LoVo (cell line): ENCODE measurements around the gene PIGQ.

Experiments
- DNase-seq: peaks from one replicate; pipeline ENCODE4 v3.0.0-alpha.2; 2016; ENCODE audit warnings: low spot score

PIGQ gene

DNA sequence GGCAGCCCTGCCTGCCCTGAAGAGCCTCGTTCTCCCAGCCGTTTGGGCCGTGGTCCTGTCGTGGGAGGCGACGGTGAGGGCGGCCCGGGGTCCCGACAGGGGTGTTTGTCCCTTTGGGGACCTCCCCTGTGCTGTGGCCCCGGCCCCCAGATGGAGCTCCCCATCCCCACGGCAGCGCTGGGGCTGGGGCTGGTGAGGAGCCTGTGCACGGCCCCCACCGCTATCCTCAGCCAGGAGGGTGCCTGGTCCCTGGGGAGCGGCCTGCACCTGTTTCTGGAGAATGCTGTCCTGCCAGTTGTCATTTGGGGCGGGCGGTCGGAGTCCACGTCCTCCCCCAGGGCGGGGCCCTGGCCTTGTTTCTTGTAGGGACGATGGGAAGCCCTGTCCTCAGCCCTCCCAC lies 35.6 kb upstream of the PIGQ start:
- DNase-seq, result peak; percentile 34

DNA sequence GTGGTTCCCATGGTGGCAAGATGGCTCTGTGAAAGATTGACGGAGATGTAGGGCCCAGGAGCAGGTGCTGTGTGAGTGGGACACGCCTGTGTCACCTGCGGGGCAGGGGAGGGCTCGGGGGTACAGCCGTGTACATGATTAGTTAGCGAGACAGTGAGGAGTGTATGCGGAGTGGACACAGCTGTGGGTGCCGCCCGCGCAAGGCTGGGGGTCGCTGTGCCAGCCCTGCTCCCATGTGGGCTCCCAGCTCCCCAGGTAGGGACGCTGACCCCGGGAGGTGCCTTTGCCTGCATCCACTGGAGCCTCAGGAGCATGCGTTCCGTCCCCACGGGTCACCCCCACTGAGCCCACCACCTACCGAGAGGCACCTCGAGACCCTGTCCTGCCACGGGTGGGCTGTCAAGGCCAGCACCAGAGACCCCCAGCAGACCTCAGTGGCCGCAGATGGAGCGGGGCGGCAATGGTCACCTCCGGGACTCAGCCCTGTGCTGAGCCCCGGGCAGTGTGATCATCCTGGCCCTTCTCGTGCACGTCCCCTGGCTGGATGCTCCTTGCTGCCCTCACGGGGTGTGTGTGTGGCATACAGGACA lies 34.8 kb upstream of the PIGQ start:
- no peak for DNase-seq

DNA sequence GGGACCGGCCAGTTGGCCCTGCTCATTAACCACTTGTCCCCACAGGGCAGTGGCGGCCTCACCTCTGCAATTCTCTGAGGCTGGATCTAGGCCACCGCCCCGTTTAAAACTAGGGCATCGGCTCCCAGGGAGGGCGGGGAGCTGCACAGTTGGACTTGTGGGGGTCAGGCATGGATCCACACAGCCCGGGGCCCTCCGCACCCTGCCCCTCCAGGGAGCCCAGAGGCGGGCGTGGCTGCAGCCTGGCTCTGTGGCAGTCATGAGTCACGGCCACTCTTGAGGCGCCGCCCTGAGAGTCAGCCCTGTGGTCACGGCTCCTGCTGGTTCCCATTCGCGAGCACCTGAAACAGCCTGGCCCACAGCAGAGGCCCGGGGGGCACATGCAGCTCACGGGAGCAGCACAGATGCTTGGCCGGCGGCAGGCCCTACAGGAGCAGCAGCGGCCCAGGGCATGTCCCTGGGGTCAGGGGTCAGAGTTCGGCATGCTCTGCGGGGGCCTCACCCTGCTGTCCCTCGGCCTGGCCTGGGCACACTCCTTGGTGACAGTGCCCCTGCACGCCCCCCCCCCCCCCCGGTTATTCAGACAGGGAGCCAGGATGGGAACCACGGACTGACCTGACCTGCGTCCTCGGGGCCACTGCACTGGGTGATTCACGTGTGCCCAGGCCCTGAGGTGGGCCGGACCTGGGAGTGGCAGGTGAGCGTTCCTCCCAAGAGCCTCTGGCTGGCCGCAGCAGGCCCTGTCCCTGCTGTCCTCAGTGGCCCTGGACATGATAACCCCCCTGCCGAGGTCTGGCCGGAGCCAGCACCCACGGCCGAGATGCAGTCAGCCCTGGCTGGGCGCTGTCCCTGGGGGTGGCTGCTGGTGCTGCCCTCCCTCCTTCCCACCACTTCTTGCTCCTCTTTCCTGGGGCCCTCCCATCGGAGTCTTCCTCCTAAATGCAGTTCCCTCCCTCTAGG lies 34.0 kb upstream of the PIGQ start:
- peak; percentile 94 for DNase-seq

DNA sequence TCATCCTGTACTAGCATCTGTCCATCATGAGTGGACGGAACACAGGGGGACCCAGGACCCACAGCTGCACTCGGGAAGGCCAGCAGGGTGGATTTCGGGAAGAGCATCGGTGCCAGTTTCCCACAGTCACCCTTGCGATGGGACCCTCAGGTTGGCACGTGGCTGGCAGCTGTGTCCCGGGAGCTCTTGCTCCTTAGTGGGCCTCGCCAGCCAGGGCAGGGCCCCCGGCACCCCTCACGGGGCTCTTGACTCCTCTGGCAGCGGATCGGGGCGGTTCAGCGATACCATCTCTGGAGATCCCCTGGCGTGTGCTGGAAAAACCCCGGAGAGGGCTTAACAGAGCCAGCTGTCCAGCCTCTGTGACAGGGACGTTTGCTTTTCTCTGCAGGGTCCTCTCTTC lies 33.0 kb upstream of the PIGQ start:
- DNase-seq, result no peak

DNA sequence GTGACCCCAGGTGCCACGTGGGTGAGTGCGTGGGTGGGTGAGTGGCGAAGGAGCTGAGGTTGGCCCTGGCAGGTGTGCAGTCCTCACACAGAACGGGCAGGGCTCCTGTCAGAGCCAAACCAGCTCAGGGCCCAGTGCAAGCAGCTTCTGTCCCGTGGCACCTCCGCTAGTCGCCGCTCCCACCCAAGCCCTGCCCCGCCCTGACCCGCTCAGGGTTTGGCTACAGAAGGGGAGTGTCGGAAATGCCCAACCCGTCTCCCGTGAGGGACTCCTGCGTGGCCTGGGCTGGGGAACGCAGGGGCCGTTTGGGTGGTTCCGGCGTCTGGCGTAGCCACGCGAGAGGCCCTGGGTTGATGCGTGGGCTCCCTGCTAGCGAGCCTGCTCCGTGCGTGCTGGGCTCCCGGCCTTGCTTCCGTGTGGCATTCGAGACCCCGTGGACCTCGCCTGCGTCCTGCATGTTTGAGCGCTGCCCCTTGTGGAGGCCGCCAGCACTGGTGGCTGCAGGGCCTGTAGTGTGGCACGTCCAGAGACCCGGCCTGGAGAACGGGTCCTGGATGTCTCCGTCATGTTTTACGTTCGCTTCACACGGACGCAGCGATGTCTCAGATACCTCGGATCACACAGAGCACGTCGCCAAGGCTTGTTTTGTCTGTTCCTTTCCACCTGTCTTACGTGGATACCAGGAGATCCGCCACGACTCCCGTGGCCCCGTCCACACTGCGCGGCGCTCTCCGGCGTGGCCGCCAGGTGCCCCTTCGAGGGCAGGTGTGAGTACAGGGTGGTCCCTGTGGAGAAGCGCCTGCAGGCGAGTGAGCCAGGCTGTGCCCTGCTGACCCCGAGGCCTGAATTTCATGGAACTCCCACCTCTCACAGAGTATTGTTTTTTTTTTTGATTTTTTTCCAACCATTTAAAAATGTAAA lies 32.1 kb upstream of the PIGQ start:
- no peak for DNase-seq

DNA sequence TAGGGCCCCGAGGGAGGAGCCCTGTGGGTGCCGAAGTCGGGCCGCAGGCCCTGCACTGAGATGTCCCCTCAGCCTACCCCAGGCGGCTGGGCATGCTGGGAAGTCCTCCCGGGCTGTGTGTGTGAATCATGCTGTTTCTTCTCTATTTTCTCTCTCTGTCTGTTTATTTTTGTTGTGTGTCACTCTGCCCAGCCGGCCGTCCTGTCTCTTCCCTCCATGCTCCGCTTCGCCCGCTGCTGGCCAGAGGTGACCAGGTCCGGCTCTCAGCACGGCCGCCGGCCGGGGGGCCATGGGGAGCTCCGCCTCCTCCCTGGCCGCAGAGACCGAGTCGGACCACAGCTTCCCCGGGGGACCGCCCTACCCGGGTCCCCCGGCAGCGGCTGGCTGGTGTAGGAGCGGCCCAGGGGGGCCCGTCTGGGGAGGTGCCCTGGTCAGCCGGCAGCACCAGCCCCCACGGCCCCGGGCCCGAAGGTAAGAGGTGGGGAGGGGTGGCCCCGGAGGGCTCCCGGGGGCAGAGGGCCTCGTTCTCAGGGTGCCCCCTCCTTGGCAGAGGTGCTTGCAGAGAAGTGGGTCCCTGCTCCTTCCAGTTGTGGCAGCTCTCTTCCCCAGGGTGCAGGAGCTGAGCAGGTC lies 29.8 kb upstream of the PIGQ start:
- DNase-seq, result no peak

DNA sequence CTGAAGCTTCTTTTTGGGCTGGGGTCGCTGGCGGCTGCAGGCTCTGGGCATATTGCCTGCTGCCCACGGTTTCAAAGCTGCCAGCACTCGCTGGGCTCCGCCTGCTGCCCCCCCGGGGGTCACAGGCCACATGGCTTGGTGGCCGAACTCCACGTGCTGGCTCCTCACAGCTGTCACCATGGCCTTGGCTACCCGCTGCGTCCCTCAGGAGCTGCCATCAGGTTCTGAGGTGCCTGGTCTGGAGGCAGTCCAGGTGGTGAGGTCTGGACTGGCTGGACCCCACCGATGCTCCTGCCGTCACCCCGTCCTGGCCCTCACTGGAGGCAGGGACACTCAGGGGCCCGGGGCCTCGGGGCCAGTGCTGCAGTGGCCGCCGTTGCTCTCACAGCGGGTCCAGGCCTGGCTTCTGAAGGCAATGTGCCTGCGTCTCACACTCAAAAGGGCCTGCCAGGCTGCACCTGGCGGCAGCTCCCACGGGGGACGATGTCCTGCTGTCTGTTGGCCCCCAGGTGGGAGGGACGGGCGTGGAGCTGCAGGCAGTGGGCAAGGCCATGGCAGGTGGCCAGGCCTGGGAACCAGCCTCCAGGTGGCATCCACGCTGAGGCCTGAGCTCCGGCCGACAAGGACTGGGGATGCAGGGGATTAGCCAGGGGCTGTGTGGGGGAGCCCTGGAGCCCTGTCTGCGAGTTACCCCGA lies 29.0 kb upstream of the PIGQ start:
- no peak for DNase-seq

DNA sequence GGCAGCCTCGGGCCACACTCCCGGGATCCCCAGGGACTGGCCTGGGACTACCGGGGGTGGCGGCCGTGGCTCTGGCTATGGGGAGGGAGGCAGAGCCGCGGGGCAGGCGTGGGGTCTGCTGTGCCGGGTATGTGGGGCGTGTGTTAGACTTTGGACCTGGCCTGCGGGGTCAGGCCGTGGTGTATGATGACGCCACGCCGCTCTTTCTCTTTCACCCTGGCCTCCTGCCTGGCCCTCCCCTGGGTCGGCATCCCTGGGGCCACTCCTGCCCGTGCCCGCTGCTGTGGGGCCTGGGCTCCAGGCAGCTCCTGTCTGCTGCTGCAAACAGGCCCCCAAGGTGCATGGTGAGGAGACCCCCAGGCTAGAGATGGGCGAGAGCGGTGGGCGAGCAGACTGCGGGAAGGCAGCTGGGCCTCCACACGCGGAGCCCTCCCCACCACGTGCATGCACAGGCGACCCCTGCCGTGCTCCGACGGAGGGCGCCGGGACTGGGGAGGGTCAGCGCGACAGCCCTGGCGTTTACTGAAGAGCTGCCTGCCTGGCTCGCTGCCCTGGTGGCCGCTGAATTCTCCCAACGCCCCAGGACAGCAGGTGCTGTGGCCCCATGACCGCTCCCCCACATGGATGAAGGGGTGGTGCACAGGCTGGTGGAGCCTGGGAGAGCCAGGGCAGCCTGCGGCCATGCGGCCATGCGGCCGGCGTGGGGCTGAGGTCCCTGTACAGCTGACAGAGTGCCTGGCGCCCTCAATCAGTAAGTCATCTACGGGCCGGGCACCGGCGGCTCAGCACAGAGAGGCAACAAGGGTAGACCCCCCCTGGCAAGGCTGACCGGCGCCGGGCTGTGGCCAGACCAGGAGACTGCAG lies 26.2 kb upstream of the PIGQ start:
- DNase-seq, result no peak

DNA sequence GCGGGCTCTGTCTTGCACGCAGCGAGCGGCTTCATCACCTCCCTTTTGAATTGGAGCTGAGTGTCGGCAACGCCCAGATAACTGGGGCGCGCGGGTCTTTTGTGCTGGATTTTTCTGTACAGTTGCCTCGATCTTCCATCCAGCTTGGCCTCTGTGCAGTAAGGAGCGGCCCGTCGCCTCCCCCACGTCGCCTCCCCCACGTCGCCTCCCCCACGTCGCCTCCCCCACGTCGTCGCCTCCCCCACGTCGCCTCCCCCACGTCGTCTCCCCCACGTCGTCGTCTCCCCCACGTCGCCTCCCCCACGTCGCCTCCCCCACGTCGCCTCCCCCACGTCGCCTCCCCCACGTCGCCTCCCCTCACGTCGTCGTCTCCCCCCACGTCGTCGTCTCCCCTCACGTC lies 25.3 kb upstream of the PIGQ start:
- no peak for DNase-seq

DNA sequence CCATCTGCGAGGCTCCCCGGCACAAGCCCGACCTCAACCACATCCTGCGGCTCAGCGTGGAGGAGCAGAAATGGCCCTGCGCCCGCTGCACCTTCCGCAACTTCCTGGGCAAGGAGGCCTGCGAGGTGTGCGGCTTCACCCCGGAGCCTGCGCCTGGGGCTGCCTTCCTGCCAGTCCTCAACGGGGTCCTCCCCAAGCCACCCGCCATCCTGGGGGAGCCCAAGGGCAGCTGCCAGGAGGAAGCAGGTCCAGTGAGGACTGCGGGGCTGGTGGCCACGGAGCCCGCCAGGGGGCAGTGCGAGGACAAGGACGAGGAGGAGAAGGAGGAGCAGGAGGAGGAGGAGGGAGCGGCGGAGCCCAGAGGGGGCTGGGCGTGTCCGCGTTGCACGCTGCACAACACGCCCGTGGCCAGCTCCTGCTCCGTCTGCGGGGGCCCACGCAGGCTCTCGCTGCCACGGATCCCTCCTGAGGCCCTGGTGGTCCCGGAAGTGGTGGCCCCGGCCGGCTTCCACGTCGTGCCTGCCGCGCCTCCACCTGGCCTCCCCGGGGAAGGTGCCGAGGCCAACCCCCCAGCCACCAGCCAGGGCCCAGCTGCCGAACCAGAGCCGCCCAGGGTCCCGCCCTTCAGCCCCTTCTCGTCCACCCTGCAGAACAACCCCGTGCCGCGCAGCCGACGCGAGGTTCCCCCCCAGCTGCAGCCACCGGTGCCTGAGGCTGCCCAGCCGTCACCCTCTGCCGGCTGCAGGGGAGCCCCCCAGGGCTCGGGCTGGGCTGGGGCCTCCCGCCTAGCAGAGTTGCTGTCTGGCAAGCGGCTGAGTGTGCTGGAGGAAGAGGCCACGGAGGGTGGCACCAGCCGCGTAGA lies 22.6 kb upstream of the PIGQ start:
- DNase-seq, result no peak

DNA sequence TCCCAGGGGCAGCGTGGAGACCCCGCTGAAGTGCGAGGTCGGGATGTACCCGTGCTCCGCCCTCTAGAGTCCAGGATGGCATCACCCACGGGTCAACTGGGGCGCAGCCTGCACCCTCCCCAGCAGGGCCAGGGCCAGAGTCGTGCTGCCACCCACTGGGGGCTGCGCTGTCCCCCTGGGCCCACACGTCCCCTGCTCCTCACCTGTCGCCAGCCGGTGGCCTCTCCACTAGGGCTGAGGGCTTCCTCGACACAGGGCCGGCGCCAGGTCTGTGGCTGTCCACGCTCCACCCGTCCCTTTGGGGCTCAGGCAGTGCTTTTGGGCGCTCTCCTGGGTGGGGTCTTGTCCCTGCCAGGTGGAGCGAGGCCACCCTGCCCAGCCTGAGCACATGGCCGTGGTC lies 21.2 kb upstream of the PIGQ start:
- DNase-seq, result no peak

DNA sequence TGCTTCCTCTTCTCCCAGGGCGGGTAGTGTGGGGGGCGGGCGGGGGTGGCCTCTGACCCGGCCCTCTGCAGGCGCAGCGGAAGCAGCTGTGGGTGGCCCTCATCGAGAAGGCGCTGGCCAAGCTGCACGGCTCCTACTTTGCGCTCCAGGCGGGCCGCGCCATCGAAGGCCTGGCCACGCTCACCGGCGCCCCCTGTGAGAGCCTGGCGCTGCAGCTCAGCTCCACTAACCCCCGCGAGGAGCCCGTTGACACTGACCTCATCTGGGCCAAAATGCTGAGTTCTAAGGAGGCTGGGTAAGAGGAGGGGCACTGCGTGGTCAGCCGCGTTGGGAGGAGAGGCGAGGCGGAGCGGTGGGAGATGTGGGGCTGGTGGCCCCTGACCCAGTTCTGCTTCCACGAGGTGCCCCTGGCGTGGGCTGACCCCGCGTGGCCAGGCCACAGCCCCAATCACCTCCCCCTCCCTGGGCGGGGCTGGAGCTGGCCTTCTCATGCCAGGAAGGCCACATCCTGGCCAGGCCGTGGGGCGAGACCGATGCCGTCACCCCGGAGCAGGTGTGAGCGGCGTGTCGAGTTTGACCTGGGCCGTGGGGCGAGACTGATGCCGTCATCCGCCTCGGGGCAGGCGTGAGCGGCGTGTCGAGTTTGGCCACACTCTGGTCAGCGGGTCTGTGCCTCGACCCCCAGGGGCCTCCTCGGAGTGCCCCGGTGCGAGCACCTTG lies 20.1 kb upstream of the PIGQ start:
- no peak for DNase-seq

DNA sequence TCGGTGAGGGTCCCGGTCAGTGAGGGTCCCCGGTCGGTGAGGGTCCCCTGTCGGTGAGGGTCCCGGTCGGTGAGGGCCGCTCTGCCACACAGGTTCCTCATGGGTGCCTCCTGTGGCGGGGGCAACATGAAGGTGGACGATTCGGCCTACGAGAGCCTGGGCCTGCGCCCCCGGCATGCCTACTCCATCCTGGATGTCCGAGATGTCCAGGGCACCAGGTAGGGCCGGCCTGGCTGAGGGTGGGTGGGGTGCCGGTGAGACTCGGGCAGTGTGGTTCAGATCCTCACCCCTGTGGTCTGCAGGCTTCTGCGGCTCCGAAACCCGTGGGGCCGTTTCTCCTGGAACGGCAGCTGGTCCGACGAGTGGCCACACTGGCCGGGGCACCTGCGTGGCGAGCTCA lies 18.6 kb upstream of the PIGQ start:
- DNase-seq, result no peak

DNA sequence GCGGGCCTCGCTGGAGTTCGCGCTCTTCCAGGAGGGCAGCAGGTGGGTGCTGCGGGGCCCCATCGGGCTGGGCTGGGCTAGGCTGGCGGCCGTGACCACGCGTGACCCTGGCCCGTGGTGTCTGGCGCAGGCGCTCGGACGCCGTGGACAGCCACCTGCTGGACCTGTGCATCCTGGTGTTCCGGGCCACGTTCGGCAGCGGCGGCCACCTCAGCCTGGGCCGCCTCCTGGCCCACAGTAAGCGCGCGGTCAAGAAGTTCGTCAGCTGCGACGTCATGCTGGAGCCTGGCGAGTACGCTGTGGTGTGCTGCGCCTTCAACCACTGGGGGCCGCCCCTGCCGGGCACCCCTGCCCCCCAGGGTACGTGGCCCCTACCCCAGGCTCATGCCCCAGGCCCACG lies 17.6 kb upstream of the PIGQ start:
- no peak for DNase-seq

DNA sequence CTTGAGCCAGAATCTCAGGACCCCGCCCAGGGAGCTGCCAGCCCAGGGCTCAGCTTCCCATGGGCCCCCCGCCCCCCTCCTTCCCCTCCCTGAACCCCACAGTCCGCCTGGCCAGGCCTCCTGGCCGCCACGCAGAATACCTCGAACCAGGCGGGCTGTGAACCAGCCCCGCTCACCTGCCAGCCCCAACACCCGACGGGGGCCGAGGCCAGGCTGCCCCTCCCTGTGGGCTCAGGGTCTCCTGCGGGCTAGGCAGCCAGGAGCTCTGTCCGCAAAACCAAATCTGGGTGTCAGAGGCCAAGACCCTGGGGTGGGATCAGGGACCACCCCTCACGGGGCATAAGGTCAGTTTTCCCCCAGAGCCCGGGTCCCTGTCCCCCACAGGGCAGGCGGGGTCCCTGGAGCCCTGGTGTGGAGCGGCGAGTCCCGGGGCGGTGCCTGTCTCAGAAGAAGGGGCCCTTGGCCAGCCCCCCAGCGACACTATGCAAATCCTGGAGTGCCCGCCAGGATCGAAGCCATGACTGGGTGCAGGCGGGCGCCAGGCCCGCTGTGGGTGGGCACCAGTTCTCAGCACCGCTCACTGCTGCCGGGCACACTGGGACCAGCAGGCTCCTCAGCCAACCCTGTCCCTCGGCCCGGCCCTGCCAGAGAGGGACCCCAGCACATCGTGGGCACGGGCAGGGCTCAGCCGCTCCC lies 16.0 kb upstream of the PIGQ start:
- DNase-seq, result no peak

DNA sequence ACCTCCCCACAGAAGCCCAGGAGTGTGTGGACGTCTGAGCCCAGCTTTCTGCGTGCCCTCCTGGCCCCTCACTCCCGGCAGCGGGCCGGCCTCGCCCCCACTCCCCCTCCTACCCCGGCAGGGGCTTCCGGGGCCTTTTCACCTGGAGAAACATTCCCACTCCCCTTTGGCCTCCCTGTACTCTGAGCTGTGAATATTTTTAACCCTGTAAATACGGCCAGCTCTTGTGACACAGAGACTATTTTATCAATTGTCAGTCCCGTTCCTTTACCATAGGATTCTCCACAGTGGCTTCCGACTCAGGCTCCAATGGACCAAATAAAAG lies 15.5 kb upstream of the PIGQ start:
- no peak for DNase-seq

DNA sequence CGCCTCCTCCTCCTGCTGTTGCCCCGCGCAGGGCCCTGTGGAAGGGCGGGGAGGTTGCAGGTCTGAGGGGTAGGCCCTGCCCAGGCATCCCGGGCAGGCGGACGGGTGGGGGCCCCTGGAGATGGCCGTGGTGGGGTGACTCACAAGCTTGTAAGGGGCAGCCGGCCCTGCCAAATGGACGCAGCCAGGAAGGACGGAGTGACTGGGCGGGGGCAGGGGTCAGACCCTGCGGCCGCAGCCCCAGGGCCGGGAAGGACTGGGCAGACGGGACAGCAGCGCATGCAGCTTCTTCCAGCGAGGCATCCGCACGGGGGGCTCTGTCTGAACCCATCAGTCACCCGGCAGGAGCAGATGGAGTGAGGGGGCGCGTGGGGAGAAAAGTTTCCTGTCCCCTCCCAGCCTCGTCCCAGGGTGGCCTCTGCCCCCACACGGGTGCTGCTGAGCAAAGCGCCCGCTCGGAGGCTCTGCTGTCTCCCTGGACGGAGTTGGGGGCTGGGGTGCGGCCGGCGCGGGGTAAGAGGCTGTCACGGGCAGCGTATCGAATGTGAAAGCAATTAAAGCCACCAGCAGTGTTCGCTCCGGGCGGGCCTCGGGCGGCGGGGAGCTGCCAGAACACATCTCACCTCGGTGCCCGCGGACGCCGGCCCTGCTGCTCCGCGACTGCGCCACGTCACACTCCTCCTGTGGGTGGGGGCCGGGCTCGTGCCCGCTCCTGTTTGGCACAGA lies 15.0 kb upstream of the PIGQ start:
- no peak for DNase-seq
